H9 (cell line): ENCODE measurements around the gene COX6B1. TPM values are rescaled to one million over a fixed set of nuclear protein-coding genes. Genes with fewer than 3 reads are reported as not detected.
A peak's percentile ranks its signal among the peaks of the same experiment; 100 is the strongest.

ENCODE experiments used
- DNase-seq: peaks from one replicate; pipeline ENCODE4 v3.0.0-alpha.2; 2017
- H2AFZ ChIP-seq: one replicate; pipeline ENCODE4 v1.6.1; 2013; ENCODE audit warnings: mild to moderate bottlenecking, low read length, control low read depth, moderate library complexity
- H2AK5ac ChIP-seq: 2 replicates; pipeline ENCODE4 v1.6.1; 2013; ENCODE audit warnings: low read length, control low read depth, mixed read lengths; ENCODE audit not compliant: insufficient read length
- H2BK120ac ChIP-seq: one replicate; pipeline ENCODE4 v1.6.1; 2013; ENCODE audit warnings: low read depth, mild to moderate bottlenecking, low read length, control low read depth, inconsistent platforms; ENCODE audit not compliant: poor library complexity, severe bottlenecking
- H2BK12ac ChIP-seq: 2 replicates; pipeline ENCODE4 v1.6.1; 2013; ENCODE audit warnings: low read length, control low read depth, mixed read lengths, low read depth; ENCODE audit not compliant: insufficient read length
- H2BK15ac ChIP-seq: 2 replicates; pipeline ENCODE4 v1.6.1; 2013; ENCODE audit warnings: low read depth, low read length, control low read depth
- H2BK20ac ChIP-seq: one replicate; pipeline ENCODE4 v1.6.1; 2013; ENCODE audit warnings: low read depth, mild to moderate bottlenecking, low read length, control low read depth, inconsistent platforms; ENCODE audit not compliant: poor library complexity, severe bottlenecking
- H2BK5ac ChIP-seq: 2 replicates; pipeline ENCODE4 v1.6.1; 2013; ENCODE audit warnings: low read length, control low read depth, mixed read lengths; ENCODE audit not compliant: insufficient read length
- H3K14ac ChIP-seq: 2 replicates; pipeline ENCODE4 v1.6.1; 2013; ENCODE audit warnings: low read length, control low read depth; ENCODE audit not compliant: insufficient read depth
- H3K18ac ChIP-seq: 2 replicates; pipeline ENCODE4 v1.6.1; 2013; ENCODE audit warnings: low read depth, mild to moderate bottlenecking, mixed read lengths, low read length, control low read depth; ENCODE audit not compliant: insufficient read length
- H3K23ac ChIP-seq: 2 replicates; pipeline ENCODE4 v1.6.1; 2013; ENCODE audit warnings: low read length, control low read depth, mixed read lengths, low read depth; ENCODE audit not compliant: insufficient read length
- H3K23me2 ChIP-seq: 2 replicates; pipeline ENCODE4 v1.6.1; 2013; ENCODE audit warnings: low read depth, mild to moderate bottlenecking, mixed read lengths, low read length, control low read depth; ENCODE audit not compliant: insufficient read length, poor library complexity, severe bottlenecking
- H3K27ac ChIP-seq: 2 replicates; pipeline ENCODE4 v1.5.1; 2013; ENCODE audit warnings: low read length, control low read depth, mixed read lengths, low read depth; ENCODE audit not compliant: insufficient read length
- H3K27me3 ChIP-seq: 2 replicates; pipeline ENCODE4 v1.6.1; 2013; ENCODE audit warnings: low read length, control low read depth, inconsistent platforms; ENCODE audit not compliant: insufficient read depth
- H3K4ac ChIP-seq: 2 replicates; pipeline ENCODE4 v1.6.1; 2013; ENCODE audit warnings: low read depth, mild to moderate bottlenecking, control low read depth, inconsistent platforms, low read length, moderate library complexity
- H3K4me1 ChIP-seq: 2 replicates; pipeline ENCODE4 v1.6.1; 2013; ENCODE audit warnings: low read length, control low read depth, inconsistent platforms; ENCODE audit not compliant: insufficient read depth
- H3K4me2 ChIP-seq: 2 replicates; pipeline ENCODE4 v1.6.1; 2013; ENCODE audit warnings: low read length, control low read depth, mixed read lengths; ENCODE audit not compliant: insufficient read length, insufficient read depth
- H3K56ac ChIP-seq: 2 replicates; pipeline ENCODE4 v1.6.1; 2013; ENCODE audit warnings: low read depth, mild to moderate bottlenecking, mixed read lengths, low read length, control low read depth; ENCODE audit not compliant: insufficient read length
- H3K79me1 ChIP-seq: 2 replicates; pipeline ENCODE4 v1.6.1; 2013; ENCODE audit warnings: low read depth, mild to moderate bottlenecking, moderate library complexity, low read length, control low read depth, inconsistent platforms; ENCODE audit not compliant: insufficient read depth, poor library complexity, severe bottlenecking
- H3K79me2 ChIP-seq: 2 replicates; pipeline ENCODE4 v1.6.1; 2013; ENCODE audit warnings: low read length, control low read depth, inconsistent platforms; ENCODE audit not compliant: insufficient read depth
- H3K9ac ChIP-seq: 2 replicates; pipeline ENCODE4 v1.6.1; 2013; ENCODE audit warnings: low read length, control low read depth, mixed read lengths; ENCODE audit not compliant: insufficient read length; ENCODE audit errors: extremely low read depth
- H3K9me3 ChIP-seq: one replicate; pipeline ENCODE4 v1.6.1; 2013; ENCODE audit warnings: low read depth, low read length, inconsistent platforms; ENCODE audit not compliant: control insufficient read depth
- H3T11ph ChIP-seq: one replicate; pipeline ENCODE4 v1.6.1; 2013; ENCODE audit warnings: mild to moderate bottlenecking, low read length, control low read depth, inconsistent platforms
- H4K20me1 ChIP-seq: one replicate; pipeline ENCODE4 v1.6.1; 2013; ENCODE audit not compliant: control insufficient read depth, insufficient read length, insufficient read depth
- H4K5ac ChIP-seq: 2 replicates; pipeline ENCODE4 v1.6.1; 2013; ENCODE audit warnings: low read depth, mild to moderate bottlenecking, mixed read lengths, low read length, control low read depth; ENCODE audit not compliant: insufficient read length
- H4K8ac ChIP-seq: replicated peaks from 2 replicates; pipeline ENCODE4 v1.6.1; 2013; ENCODE audit warnings: low read length, control low read depth, mixed read lengths, low read depth; ENCODE audit not compliant: insufficient read length
- H4K91ac ChIP-seq: 2 replicates; pipeline ENCODE4 v1.6.1; 2013; ENCODE audit warnings: low read depth, mild to moderate bottlenecking, moderate library complexity, mixed read lengths, low read length, control low read depth; ENCODE audit not compliant: insufficient read length
- H3K27ac Mint-ChIP-seq, 3 experiments: 2 replicates in 2 of 3; 3 replicates in 1 of 3; pipeline ENCODE4 v1.8.0; 2020 to 2021; ENCODE audit warnings: mixed read lengths in 3 of 3, mild to moderate bottlenecking in 1 of 3, moderate library complexity in 1 of 3
- H3K27me3 Mint-ChIP-seq: 2 replicates; pipeline ENCODE4 v1.8.0; 2021; ENCODE audit warnings: low read depth, mild to moderate bottlenecking, moderate library complexity, mixed read lengths
- H3K36me3 Mint-ChIP-seq, 3 experiments: 2 replicates in 2 of 3; 3 replicates in 1 of 3; pipeline ENCODE4 v1.8.0; 2020 to 2021; ENCODE audit warnings: low read depth in 3 of 3, mixed read lengths in 3 of 3; ENCODE audit not compliant: insufficient read depth in 1 of 3
- H3K4me1 Mint-ChIP-seq, 2 experiments: 2 replicates each; pipeline ENCODE4 v1.8.0; 2020; ENCODE audit warnings: mixed read lengths in 2 of 2
- H3K4me3 Mint-ChIP-seq, 2 experiments: 2 replicates in 1 of 2; 3 replicates in 1 of 2; pipeline ENCODE4 v1.8.0; 2020 to 2021; ENCODE audit warnings: mild to moderate bottlenecking in 2 of 2, mixed read lengths in 2 of 2, moderate library complexity in 1 of 2
- H3K9me3 Mint-ChIP-seq, 2 experiments: 2 replicates in 1 of 2; 3 replicates in 1 of 2; pipeline ENCODE4 v1.8.0; 2020; ENCODE audit warnings: mild to moderate bottlenecking in 2 of 2, mixed read lengths in 2 of 2, moderate library complexity in 1 of 2
- WGBS: extraction: QIAGEN DNeasy Blood & Tissue Kit; methylation state at CpG from one replicate; pipeline ENCODE4 v1.1.7; 2013; ENCODE audit warnings: missing lambda C conversion rate, low lambda C conversion rate, mixed read lengths; ENCODE audit not compliant: insufficient read length; ENCODE audit errors: extremely low coverage; 5-methylcytosine and 5-hydroxymethylcytosine counted together
- total RNA-seq: library from RNA; stranded (reverse); gene quantifications from 2 replicates; pipeline ENCODE4 v1.2.1, GENCODE V29; 2021
- TF ChIP-seq, protein P1 (sequence below): fragments of 200-600 bp; sonication (generic); conservative IDR thresholded peaks from 3 replicates; pipeline ENCODE4 v1.8.0; 2021; ENCODE audit warnings: antibody characterized with exemption, mild to moderate bottlenecking

Gene COX6B1
- total RNA-seq, 1 experiment from 2014 or later = 432 TPM

DNA sequence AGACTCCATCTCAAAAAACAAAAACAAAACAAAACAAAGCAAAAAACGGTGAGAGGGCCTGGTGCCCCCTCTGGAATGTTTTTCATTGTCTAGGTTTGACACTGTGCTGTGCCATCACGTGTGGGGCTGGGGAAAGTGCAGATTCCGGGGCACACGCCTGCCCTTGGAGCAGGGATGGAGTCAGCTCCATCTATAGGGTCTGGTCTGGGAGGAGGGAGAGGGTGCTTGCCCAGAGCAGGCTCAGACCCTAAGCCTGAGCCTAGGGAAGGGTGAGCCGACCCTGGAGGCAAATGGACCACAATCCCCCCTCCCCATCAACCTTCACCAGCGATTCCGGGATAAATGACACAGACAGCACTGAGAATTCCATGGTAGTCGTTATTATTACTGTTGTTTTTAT, 45.3 kb downstream of the COX6B1 start:
- H3K9me3 Mint-ChIP-seq = peaks cover 0 to 3% of the 10 kb centered on the region in 2 experiments; a peak in 3 of 5 replicates
- no CpG with 5 or more reads among the region's 8 CpGs for WGBS
- Histone ChIP-seq H3K27me3 (no peaks in the 10 kb centered on the region), H4K20me1 (no peaks in the 10 kb centered on the region), H2BK20ac (no peak overlapping the region), H3K23me2 (no peaks in the 10 kb centered on the region), H3K27ac (no peak overlapping the region), H3K79me2 (no peaks in the 10 kb centered on the region), H3K4me1 (no peaks in the 10 kb centered on the region), H3K79me1 (no peaks in the 10 kb centered on the region), H2AFZ (no peak overlapping the region), H3K9me3 (no peaks in the 10 kb centered on the region), H2BK12ac (no peak overlapping the region), H3K4ac (no peak overlapping the region), H4K8ac (no peak overlapping the region), H3K9ac (no peak overlapping the region), H4K91ac (no peak overlapping the region), H3K56ac (no peak overlapping the region), H2BK5ac (no peak overlapping the region), H3K14ac (no peak overlapping the region), H2BK120ac (no peak overlapping the region), H3K4me2 (no peak overlapping the region), H2BK15ac (no peak overlapping the region), H4K5ac (no peak overlapping the region), H3K18ac (no peak overlapping the region), H3T11ph (no peak overlapping the region), H3K23ac (no peak overlapping the region), H2AK5ac (no peak overlapping the region)
- peaks cover 3 to 8% of the 10 kb centered on the region in 2 experiments; a peak in 1 of 4 replicates for H3K4me1 Mint-ChIP-seq
- DNase-seq = no peak
- peaks cover 5% of the 10 kb centered on the region; the same call in 1 of the 2 replicates for H3K27me3 Mint-ChIP-seq
- H3K27ac Mint-ChIP-seq = no peak overlapping the region
- H3K36me3 Mint-ChIP-seq = no peaks in the 10 kb centered on the region
- peak overlapping the region in 1 of 2 experiments; percentile 50; a peak in 2 of 5 replicates for H3K4me3 Mint-ChIP-seq
- TF ChIP-seq, protein P1, sequence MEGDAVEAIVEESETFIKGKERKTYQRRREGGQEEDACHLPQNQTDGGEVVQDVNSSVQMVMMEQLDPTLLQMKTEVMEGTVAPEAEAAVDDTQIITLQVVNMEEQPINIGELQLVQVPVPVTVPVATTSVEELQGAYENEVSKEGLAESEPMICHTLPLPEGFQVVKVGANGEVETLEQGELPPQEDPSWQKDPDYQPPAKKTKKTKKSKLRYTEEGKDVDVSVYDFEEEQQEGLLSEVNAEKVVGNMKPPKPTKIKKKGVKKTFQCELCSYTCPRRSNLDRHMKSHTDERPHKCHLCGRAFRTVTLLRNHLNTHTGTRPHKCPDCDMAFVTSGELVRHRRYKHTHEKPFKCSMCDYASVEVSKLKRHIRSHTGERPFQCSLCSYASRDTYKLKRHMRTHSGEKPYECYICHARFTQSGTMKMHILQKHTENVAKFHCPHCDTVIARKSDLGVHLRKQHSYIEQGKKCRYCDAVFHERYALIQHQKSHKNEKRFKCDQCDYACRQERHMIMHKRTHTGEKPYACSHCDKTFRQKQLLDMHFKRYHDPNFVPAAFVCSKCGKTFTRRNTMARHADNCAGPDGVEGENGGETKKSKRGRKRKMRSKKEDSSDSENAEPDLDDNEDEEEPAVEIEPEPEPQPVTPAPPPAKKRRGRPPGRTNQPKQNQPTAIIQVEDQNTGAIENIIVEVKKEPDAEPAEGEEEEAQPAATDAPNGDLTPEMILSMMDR = no peak
